GF-D8 (cell line): ENCODE data around the gene PTPRE.
"Not testable (repeated sequence)": the region's sequence is repeated elsewhere in the genome, so short reads cannot be mapped to it uniquely, and the experiment has no call there.

Source experiments
- DNase-seq: peaks from one replicate; lab custom pipeline; 2025; lab: John Stamatoyannopoulos, UW

PTPRE gene

GRCh38 chr10:127982601-127983000, 75.7 kb downstream of the PTPRE start:
- no peak for DNase-seq

GRCh38 chr10:127983344-127984100, 76.6 kb downstream of the PTPRE start:
- DNase-seq: no peak

GRCh38 chr10:127984945-127985344, 78.0 kb downstream of the PTPRE start:
- no peak for DNase-seq

GRCh38 chr10:127986531-127987466, 79.9 kb downstream of the PTPRE start:
- DNase-seq: no peak

GRCh38 chr10:127987467-127988380, 80.8 kb downstream of the PTPRE start:
- DNase-seq: no peak

- DNase-seq: no peak
These were observed 82.6 kb downstream of the PTPRE start for GRCh38 chr10:127989481-127990012.

GRCh38 chr10:127990132-127990788, 83.4 kb downstream of the PTPRE start:
- not testable (repeated sequence) for DNase-seq

GRCh38 chr10:127990846-127991542, 84.1 kb downstream of the PTPRE start:
- no peak for DNase-seq

GRCh38 chr10:127991543-127992255, 84.8 kb downstream of the PTPRE start:
- DNase-seq: no peak

GRCh38 chr10:127992376-127992775, 85.5 kb downstream of the PTPRE start:
- DNase-seq: no peak

GRCh38 chr10:127993056-127993690, 86.3 kb downstream of the PTPRE start:
- DNase-seq: no peak

GRCh38 chr10:127995939-127996338, 89.0 kb downstream of the PTPRE start:
- no peak for DNase-seq

GRCh38 chr10:127996586-127996985, 89.7 kb downstream of the PTPRE start:
- DNase-seq: no peak

GRCh38 chr10:127997271-127997670, 90.4 kb downstream of the PTPRE start:
- DNase-seq: no peak

GRCh38 chr10:127997937-127998336, 91.0 kb downstream of the PTPRE start:
- no peak for DNase-seq

- no peak for DNase-seq
These were observed 91.7 kb downstream of the PTPRE start for GRCh38 chr10:127998501-127999144.

GRCh38 chr10:127999297-128000129, 92.6 kb downstream of the PTPRE start:
- no peak for DNase-seq
